Measurements from ENCODE around the gene MAP3K2. TPM values are rescaled to one million over a fixed set of nuclear protein-coding genes. Genes with fewer than 3 reads are reported as not detected.

The MAP3K2 gene
- total RNA-seq, 1 donor from 2014 or later, result 36.6 TPM

- TF ChIP-seq POLR2AphosphoS5 (IDR thresholded peaks at IDR 0.05; ENCODE audit: insufficient read depth in 1 of 2, low read depth in 1 of 2), result no peak
- intact Hi-C loops (cut with DNase I), result no loop called here
- no peaks in the 10 kb centered on the region for H3K9me3 ChIP-seq
- no peaks in the 10 kb centered on the region for H3K27me3 ChIP-seq
- no peak overlapping the region for H3K27ac ChIP-seq
- H3K36me3 ChIP-seq, result no peaks in the 10 kb centered on the region
- H3K4me1 ChIP-seq, result peaks cover 31% of the 10 kb centered on the region
- peak in 1 of 2 donors; percentile 82 for DNase-seq (ENCODE audit: extremely low spot score in 2 of 2)
- no peak overlapping the region for H3K4me3 ChIP-seq
Measured at GRCh38 chr2:127420039-127420864, 32.5 kb upstream of the MAP3K2 start.

- no peak for DNase-seq (ENCODE audit: extremely low spot score in 2 of 2)
- intact Hi-C loops (cut with DNase I), result no loop called here
- H3K27me3 ChIP-seq, result no peaks in the 10 kb centered on the region
Measured at GRCh38 chr2:127419448-127420038, 31.8 kb upstream of the MAP3K2 start.

GRCh38 chr2:127419112-127419430, 31.3 kb upstream of the MAP3K2 start:
- Histone ChIP-seq H3K36me3 (no peaks in the 10 kb centered on the region), H3K4me1 (peaks cover 36% of the 10 kb centered on the region), H3K4me3 (no peak overlapping the region), H3K9me3 (no peaks in the 10 kb centered on the region), H3K27ac (no peak overlapping the region), H3K27me3 (no peaks in the 10 kb centered on the region)
- DNase-seq (ENCODE audit: extremely low spot score in 2 of 2), result no peak
- intact Hi-C loops (cut with DNase I), result no loop called here
- TF ChIP-seq POLR2AphosphoS5 (IDR thresholded peaks at IDR 0.05; ENCODE audit: insufficient read depth in 1 of 2, low read depth in 1 of 2), result no peak
- TF ChIP-seq CTCF (IDR thresholded peaks at IDR 0.05), result no peak
- no peak for TF ChIP-seq POLR2A (IDR thresholded peaks at IDR 0.05)

More at GRCh38 chr2:127419448-127420038, 31.8 kb upstream of the MAP3K2 start:
- Histone ChIP-seq H3K9me3 (no peaks in the 10 kb centered on the region), H3K36me3 (no peaks in the 10 kb centered on the region), H3K4me1 (peaks cover 31% of the 10 kb centered on the region), H3K27ac (no peak overlapping the region), H3K4me3 (no peak overlapping the region)
- TF ChIP-seq CTCF (IDR thresholded peaks at IDR 0.05), result no peak
- TF ChIP-seq POLR2A (IDR thresholded peaks at IDR 0.05), result no peak
- TF ChIP-seq POLR2AphosphoS5 (IDR thresholded peaks at IDR 0.05; ENCODE audit: insufficient read depth in 1 of 2, low read depth in 1 of 2), result no peak

- H3K9me3 ChIP-seq, result no peaks in the 10 kb centered on the region
- no peak within 1 kb of the TSS for H3K4me3 ChIP-seq
- TF ChIP-seq POLR2AphosphoS5 (IDR thresholded peaks at IDR 0.05; ENCODE audit: insufficient read depth in 1 of 2, low read depth in 1 of 2), result no peak
- no peak for TF ChIP-seq POLR2A (IDR thresholded peaks at IDR 0.05)
- no peaks in the 10 kb centered on the region for H3K27me3 ChIP-seq
- no peak within 1 kb of the TSS for H3K27ac ChIP-seq
- intact Hi-C loops (cut with DNase I), result no loop called here
- peaks cover 36% of the 10 kb centered on the region for H3K4me1 ChIP-seq
- H3K36me3 ChIP-seq, result no peaks in the 10 kb centered on the region
- no peak for DNase-seq (ENCODE audit: extremely low spot score in 2 of 2)
Measured at GRCh38 chr2:127418300-127419111, 30.7 kb upstream of the MAP3K2 start, which contains the start of gene PROC. Gene PROC, plus strand, starts transcription at chr2:127418427. Its CDS starts 1,516 bp downstream, at chr2:127419943.

GRCh38 chr2:127417406-127417805, 29.6 kb upstream of the MAP3K2 start:
- no peak for DNase-seq (ENCODE audit: extremely low spot score in 2 of 2)
- no peak overlapping the region for H3K27ac ChIP-seq
- H3K36me3 ChIP-seq, result no peaks in the 10 kb centered on the region
- no peaks in the 10 kb centered on the region for H3K9me3 ChIP-seq
- no peak overlapping the region for H3K4me3 ChIP-seq
- peaks cover 26% of the 10 kb centered on the region for H3K4me1 ChIP-seq
- no peaks in the 10 kb centered on the region for H3K27me3 ChIP-seq
- intact Hi-C loops (cut with DNase I), result no loop called here
- no peak for TF ChIP-seq POLR2A (IDR thresholded peaks at IDR 0.05)

- no peak for DNase-seq (ENCODE audit: extremely low spot score in 2 of 2)
- Histone ChIP-seq H3K27me3 (no peaks in the 10 kb centered on the region), H3K36me3 (no peaks in the 10 kb centered on the region), H3K9me3 (no peaks in the 10 kb centered on the region), H3K27ac (no peak overlapping the region), H3K4me3 (peak overlapping the region; percentile 38 to 43), H3K4me1 (peaks cover 33% of the 10 kb centered on the region)
- TF ChIP-seq POLR2AphosphoS5 (IDR thresholded peaks at IDR 0.05; ENCODE audit: insufficient read depth in 1 of 2, low read depth in 1 of 2) (no peak), CTCF (IDR thresholded peaks at IDR 0.05) (no peak), POLR2A (IDR thresholded peaks at IDR 0.05) (no peak)
- intact Hi-C loops (cut with DNase I), result no loop called here
Measured at GRCh38 chr2:127416506-127417001, 28.8 kb upstream of the MAP3K2 start.
